Fibroblast of upper back skin (primary cell): Measurements from ENCODE around the gene AFF3.

Experiments used
- DNase-seq: peaks from one replicate; pipeline ENCODE4 v3.0.0-alpha.2; 2013

AFF3 gene

DNA sequence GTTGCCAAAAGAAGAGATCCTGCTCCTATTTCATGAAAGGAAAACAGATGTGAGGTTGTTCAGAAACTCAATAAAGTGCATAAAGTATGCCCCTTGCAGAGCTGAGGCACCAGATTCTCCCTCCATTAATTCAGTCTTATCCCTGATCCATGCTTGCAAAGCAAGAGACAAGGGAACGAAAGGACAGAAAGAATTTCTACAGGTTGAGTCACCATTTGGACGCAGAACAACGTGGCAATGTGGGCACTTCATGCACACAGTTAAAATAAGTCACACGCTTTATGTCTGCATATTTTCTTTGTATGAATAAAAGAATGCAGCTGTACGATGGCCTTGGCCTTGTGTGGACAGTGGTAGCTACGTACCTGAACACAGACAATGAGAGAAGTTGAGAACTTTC, 330.8 kb downstream of the AFF3 start:
- peak; percentile 81 for DNase-seq

DNA sequence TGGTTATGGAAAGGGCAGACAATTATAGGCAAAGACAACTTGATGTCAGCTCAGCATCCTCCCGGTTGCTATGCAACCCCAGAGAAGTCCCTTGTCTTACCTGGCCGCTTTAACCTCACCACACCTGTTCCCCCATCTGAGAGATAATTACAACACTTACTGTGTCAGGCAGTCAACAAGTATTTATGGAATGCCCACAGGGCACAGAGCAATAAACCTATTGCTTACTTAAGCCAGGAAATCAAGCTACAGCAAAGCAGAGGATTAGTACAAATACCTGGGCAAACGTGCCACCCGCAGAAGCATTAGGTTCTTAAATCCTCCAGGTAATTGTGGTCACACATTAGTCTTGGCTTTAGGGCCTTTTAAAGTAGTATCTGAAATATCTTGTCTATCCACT, 332.2 kb downstream of the AFF3 start:
- DNase-seq = no peak

DNA sequence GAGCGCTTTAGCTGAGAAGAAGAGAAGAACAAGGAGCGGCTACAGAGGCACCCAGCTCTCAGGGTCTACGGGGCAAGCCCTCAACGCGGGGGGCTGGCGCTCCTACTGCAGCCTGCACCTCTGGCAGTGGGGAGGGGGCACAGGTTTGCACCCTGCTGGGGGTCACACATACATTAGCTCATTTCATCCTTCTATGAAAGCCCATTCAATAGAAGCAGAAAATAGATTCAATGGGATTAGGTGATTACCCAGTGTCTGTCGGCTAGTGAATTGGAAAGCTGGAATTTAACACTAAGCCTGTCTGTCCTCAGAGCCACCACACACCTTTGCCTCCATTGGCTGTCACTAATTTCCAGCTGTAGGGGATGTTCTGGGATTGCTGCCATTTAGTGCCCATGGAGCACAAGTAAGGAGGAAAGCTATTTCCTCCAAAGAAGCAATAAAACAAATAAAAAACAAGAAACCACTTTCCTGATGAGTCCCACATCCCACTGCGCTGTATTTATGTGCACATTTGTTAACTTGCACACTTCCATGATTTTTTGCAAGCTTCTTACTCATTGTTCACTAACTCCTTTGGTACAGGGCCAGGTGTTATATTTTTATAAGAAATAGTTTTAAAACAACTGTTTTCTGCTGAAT, 333.0 kb downstream of the AFF3 start:
- no peak for DNase-seq

DNA sequence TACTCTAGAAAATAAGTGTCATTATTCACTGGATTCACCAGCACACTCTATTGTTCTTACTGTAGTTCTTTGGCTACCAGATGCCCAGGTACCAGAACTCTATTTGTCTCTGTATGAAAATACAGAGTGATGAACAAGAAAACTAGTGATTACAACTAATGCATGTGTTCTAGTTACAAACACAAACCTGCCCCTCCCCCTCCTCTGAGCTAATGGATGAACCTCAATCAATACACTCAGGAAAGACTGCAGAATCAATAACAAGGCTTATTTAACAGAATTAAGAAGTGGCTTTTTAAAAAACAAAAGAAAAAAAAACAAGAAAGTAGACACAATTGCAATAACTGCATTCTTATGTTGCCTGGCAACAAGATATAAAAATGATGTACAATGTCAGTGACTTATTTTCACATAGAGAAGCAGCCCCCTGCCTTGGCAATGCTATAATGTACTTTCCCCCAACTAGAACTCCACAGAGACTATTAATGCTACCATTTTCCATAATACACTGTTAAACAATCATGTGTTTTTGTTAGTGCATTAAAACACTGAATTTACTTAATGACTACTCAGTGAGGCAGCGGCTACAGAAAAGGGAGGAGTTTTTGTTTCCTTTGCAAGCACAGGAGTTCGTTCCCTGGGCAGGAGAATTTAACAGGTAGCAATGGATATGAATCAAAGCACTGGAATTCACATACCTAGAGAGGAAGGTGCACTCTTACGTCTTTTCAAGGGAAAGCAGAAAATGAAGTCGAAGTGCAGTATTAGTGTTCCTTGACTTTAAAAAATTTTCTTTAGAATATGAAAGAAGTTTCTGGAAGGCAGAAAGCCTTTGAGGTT, 333.8 kb downstream of the AFF3 start:
- no peak for DNase-seq

DNA sequence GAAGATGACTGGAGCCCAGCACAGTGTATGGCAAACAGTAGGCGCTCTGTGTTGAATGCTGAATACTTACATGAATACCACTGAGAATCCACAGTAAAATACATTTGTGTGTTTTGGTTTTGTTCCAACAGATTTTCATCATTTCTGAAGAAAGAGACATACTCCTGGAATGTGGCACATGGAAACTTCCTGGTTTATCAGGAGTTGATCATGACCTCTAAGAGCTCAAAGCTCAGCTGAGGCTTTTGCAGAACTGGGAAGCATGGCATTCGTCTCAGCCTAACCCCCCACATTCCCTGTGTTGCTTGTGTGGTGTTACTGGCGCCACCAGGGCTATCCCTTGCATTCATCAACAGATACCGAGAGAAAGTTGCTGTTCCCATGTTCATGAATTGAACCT, 335.6 kb downstream of the AFF3 start:
- DNase-seq = peak; percentile 89

DNA sequence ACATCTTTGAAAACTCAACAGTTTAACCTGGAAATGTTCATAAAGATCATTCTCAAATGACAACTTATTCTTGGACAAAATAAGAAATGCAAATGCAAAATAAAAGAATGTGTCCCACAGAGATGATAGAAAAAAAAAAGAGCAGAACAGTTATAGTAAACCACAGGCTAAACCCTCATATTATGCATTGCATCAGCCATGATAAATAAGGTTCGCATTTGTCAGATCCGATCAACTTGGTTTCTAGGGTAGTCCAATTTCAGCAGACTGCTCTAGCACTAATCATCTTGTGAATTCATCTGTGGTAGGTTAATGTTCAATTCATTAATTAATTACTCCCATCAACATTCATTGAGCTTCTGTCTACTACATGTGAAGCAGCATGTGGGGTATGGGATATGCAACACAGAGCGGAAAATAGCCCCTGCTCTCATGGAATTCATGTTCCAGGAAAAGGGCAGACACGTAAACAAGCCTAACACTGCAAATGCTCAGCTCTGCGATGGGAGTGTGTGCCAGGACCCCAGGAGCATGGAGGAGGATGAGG, 336.4 kb downstream of the AFF3 start:
- peak; percentile 55 for DNase-seq

DNA sequence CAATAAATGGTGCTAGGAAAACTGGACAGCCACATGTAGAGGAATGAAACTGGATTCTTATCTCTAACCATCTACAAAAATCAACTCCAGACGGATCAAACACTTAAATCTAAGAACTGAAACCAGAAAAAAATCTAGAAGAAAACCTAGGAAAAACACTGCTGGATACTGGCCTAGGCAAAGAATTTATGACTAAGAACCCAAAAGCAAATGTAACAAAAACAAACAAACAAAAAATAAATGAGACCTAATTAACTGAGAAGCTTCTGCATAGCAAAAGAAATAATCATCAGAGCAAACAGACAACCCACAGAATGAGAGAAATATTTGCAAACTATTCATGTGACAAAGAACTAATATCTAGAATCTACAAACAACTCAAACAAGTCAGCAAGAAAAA, 338.5 kb downstream of the AFF3 start:
- DNase-seq = no peak

DNA sequence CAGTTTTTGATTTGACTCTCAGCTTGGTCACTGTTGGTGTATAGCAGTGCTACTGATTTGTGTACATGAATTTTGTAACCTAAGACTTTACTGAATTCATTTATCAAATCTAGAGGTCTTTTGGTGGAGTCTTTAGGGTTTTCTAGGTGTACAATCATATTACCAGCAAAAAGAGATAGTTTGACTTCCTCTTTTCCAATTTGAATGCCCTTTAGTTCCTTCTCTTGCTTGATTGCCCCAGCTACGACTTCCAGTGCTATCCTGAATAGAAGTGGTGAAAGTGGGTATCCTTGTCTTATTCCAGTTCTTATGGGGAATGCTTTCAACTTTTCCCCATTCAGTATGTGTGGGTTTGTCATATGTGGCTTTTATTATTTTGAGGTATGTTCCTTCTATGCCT, 339.7 kb downstream of the AFF3 start:
- no peak for DNase-seq

DNA sequence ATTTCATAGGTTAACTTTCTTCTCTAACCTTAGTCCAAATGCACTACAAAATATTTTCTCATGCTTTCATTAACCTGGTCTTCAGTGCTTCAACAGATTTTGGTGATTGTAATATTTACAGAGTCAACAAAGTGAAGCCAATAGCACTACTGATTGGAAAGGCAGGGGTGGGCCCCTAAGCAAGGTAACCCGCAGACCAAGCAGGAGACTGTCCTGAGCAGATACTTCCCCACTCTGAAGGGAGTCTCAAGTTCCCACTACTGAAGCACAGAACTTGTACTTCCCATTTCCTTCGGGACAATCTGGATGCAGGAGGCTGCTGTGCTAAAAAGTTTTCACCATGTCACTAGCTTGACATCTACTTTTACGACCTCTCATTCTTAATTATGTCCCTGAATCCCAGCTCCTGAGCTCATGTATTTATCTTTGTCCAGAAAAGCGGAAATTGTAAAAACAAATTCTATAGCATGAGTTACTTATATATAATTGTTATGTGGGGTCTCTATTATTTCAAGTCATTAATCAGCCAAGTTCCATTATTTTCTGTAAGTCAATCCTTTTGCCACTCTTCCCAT, 341.0 kb downstream of the AFF3 start:
- no peak for DNase-seq

DNA sequence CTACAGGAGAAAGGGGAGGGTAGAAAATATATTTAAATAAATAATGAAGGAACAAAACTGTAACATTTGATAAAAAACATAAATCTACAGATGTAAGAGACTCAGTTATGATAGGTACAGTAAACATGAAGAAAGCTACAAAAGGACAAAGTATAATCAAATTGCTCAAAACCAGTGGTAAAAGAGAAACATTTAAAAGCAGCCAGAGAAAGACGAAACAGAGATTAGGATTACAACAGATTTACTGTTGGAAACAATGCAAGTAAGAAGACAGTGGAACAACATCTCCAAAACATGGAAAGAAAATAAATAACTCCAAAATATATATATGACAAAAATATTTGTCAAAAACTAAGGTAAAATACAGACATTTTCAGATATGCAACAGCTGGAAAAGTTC, 344.9 kb downstream of the AFF3 start:
- no peak for DNase-seq

DNA sequence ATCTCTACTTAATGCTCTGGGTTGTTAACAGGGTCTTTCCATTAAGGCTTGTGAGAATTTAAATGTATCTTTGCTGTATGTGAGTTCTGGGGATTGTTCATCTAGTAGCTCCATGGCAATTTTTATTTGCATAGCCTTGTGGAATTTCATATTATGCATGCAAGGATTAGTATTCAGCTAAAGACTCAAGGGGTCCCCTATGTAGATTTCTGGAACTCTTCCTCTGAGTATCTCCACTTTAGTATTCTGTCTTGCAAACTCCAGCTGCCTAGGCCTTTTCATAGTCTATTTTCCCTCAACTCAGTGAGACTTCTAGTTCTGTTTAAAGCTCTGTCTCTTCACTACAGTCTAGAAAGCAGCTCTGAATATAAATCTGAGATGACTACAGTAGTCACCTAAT, 348.0 kb downstream of the AFF3 start:
- DNase-seq = no peak

DNA sequence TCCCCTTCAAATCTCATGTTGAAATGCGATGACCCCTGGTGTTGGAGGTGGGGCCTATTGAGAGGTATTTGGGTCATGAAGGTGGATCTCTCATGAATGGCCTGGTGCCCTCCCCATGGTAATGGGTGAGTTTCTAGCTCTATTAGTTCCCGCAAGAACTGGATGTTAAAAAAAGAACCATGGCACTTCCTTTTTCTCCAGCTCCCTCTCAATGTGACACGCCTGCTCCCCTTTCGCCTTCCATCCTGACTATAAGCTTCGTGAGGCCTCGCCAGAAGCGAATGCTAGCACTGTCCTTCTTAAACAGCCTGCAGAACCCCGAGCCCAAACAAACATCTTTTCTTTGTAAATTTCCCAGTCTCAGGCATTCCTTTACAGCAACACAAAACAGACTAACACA, 349.4 kb downstream of the AFF3 start:
- no peak for DNase-seq

DNA sequence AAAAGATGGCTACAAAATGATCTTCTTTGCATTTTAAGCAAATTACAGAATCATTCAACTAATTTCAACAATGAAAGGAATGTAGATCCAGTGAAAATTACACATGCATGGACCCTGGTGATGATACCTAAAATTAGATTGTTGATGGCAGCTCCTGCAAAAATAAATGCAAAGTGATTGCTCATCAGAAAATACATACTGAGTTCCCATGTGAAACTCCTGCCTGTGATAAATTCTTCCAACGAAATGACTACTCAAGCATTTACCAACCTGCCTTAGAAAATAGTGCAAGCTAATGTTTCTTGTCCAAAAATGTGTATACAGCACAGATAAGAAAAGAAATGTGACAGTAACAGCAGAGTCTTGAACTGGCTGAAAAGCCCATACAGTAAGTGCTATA, 352.5 kb downstream of the AFF3 start:
- DNase-seq = peak; percentile 17

DNA sequence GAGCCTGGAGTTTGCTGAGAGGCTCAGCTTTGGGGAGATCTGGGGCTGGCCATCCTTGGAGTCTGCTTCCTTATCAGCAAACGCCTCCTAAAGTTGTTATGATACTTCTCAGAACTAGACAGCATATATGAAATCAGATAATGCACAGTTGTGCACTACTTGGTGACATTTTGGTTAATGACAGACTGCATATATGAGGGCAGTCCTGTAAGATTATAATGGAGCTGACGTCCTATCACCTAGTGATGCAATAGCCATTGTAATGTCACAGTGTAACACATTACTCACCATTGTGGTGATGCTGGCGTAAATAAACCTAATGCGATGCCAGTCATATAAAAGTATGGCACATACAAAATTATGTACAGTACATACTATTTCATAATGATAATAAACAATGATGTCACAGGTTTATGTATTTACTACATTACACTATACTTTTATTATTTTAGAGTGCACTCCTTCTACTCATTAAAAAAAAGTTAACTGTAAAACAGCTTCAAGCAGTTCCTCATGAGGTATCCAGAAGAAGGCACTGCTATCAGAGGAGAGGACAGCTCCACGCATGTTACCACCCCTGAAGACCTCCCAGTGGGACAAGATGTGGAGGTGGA, 354.5 kb downstream of the AFF3 start:
- DNase-seq = no peak

DNA sequence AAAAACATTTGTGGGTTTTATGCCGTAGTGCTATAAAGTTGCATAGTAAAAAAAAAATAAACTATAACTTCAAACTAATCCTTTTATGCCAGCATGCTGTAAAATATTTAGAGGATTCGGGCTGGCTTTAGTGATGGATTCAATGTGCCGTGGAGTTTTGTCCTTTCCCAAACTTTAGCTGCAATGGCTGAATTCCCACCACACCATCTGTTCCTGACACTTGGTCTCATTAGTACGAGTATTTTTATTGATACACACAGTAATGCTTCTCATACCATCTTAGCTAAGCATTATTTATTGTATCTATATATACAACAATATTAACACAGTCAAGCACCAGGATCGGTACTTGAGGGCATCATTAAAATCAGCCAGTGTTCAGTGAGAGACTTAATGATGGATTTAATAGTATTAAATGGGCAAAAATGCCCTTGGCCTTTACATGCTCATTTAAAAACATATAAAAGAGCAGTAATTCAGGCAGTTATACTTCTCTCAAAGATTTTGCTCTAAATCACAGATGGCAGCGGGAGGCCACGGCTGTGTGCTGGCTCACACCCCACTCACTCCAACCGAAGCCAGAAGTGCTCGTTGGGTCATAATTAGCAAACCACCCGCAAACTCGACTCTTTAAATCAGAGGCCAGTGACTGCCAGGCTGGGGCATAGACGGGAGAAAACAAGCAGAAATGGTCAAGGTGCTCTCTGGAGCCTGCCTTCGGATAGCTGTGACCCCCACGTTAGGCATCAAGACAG, 355.6 kb downstream of the AFF3 start:
- DNase-seq = no peak

DNA sequence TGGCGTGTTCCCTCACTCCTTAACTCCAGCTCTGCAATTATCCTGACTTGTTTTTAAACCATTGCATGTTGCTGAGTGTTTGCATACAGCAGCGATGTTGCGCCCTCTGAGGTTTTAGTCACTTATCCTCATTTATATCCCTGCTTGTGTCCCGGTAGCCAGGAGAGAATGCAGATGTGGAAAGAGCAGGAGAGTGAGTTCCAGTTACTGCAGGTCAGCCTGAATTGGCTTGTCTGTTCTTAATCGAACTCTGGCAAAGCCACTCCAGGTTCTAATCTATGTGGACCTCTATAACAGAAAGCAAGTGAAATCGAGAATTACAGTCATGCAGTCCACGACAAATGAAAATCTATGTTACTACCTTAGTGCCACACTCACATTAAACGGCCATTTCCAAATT, 357.4 kb downstream of the AFF3 start:
- DNase-seq = no peak

DNA sequence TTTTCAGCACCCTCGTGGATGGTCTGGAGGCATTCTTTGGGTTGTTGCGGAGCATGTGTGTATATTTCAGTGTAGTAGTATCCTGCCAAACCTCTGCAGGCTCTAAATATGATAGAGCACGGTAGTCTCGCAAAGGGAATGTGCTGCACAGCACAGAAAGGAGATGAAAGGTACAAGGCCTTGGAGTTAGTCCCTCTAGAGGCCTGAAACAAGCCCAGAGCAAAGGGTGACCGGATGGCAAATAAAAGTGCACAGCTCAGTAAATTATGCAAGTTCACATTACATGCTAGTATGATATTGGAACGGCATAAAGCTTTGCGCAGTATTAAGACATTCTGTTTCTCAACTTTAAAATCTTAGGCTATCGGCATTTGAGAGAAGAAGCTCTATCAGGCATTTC, 358.1 kb downstream of the AFF3 start:
- no peak for DNase-seq

DNA sequence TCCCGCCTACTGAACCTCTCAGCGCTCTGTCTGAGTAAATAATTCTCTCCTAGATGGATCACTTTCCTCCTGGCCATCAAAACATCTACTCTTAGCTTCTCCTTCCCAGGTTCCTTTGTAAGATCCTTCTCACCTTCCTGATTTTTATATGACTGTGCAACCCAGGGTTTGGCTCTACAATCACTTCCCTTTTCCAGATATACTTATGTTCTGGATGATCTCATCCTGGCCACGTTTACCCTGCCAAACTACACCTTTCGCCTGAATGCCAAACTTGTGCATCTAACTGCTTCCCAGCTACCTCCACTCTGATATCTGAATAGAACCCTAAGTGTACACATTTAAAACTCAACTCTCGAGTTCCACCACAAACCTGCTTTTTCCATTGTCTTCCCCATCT, 362.1 kb downstream of the AFF3 start:
- DNase-seq = no peak

DNA sequence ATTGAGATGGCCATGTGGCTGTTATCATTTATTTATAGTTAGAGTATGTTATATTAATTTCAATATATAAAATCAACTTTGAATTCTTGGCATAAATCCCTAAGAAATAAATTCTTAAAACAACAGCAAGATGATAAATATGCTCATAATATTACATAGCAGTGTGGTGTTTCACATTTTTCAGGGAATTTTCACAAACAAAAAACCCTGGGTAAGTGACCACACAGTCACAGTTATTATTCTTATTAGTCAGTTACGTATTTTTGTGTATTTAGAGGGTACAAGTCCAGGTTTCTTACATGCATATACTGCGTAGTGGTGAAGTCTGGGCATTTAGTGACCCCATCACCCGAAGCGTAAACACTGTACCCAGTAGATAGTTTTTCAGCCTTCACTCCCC, 363.1 kb downstream of the AFF3 start:
- no peak for DNase-seq

DNA sequence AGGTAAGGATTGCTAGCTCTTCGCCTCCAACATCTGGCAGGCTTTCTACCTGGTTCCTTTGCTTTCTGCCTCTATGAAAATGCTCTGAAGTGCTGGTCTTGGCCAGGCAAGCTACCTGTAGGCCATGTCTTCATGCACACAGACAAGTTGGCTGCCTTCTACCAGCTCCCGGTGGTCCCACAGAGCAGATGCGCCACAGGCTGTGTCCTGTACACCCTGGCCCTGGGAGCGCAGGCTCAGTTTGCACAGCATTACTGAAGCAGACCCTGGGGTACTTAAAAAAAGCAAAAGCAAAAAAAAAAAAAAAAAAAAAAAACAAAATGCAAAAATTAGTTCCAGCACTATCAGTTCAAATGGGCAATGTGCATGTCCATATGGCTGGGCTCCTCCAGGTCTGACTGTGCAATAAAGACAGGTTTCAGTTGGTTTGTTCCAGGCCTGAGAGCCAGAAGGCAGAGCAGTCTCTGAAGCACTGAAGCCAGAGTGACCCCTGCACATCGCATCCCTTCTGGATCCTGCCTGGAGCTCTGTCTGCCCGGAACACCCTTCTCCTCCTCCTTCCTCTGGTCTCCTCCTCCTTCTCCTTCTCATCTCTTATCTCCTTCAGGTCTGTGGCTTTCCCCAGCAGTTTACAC, 364.6 kb downstream of the AFF3 start:
- DNase-seq = no peak

DNA sequence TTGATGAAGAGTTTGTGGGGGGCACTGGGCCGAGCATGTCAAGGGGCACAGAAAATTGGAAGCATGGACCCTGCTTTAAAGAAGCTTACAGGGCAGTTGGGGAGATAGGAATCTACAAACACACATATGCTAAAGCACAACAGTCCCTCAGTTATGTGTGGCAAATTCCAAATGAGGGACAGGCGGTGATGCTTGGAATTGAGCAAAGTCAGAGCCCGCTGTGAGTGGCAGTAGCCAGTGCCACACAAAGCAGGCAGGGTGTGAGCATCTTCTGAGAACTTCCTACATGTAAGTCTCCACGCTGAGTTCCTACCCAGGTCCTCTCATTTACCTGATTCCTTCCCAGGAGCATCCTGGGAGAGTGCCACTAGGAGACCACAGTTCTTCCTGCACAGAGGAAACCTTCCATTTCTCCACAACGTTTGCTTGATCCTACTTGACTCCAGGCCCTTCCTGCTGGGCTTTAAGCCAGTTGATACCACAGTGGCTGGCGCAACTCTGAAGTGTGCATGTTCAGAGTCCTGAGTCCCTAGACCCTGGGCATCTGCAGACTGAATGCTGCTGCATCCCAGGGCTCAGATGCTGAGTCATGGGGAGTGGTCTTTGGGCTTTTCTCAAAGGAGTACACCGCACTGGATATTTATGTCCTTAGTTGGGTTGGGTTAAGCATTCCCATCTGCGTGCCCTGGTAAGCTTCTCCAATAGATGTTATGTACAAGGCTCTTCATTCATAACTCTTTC, 365.3 kb downstream of the AFF3 start:
- peak; percentile 51 for DNase-seq
